ENCODE results near the gene CYB561.
A peak's percentile ranks its signal among the peaks of the same experiment; 100 is the strongest.

The CYB561 gene

DNA sequence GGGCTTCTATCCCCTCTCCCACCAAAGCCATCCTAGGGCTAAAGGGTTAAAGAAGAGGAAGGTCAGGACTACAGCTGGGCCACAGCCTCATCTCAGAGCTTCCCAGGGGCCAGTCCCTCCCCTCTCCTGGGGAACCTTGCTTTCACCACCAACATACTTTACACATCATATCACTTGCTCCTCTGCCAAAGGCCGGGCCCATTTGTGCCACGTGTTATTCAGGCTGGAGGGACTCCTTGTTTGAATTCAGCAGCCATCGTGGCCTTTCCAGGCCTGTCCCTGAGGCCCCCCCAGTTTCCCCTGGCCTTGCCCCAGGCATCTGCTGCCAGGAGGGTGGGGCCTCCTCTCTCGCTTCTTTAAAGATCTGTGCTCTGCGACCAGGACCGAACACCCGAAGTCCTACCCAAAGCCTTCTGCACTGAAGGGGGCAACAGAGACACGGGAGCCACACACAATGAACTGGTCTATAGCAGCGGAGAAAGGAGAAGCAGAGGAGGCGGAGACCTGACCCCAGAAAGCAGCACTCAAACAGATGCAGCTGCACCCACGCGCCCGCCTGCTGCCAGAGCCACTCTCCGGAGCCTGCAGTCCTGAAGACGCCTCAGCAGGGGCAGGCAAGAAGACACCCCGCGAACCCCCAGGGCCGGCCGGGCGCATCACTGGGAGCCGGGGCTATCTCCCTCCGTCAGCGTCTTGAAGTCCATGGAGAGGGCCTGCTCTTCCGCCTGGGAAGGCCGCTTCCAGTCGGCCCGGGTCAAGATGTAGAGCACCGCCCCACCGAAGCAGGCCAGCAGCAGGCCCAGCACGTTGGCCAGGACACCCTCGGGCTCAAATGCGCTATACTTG is 12.1 kb downstream of the CYB561 start:
- Histone ChIP-seq H3K27me3 (ENCODE audit: insufficient read depth, low read length, poor library complexity, severe bottlenecking) (no peaks in the 10 kb centered on the region), H3F3A (ENCODE audit: low read depth) (no peaks in the 10 kb centered on the region), H4K20me1 (ENCODE audit: insufficient read depth, low read length, poor library complexity, severe bottlenecking) (no peaks in the 10 kb centered on the region), H3K9me2 (replicated peaks; ENCODE audit: low read depth, low read length) (no peaks in the 10 kb centered on the region), H3K4me2 (ENCODE audit: low read depth, low read length, poor library complexity, severe bottlenecking) (peak overlapping the region; percentile 58), H3K9ac (ENCODE audit: low read depth, low read length, poor library complexity, severe bottlenecking) (peak overlapping the region; percentile 47), H3K79me2 (ENCODE audit: insufficient read depth, low read length) (no peaks in the 10 kb centered on the region), H3K4me1 (ENCODE audit: insufficient read depth, low read length, poor library complexity, severe bottlenecking) (peaks cover 54% of the 10 kb centered on the region), H2AFZ (ENCODE audit: low read length) (no peak overlapping the region), H3K4me3 (ENCODE audit: low read length, poor library complexity, severe bottlenecking) (no peak overlapping the region), H3K9me3 (ENCODE audit: insufficient read depth, low read depth, low read length) (no peaks in the 10 kb centered on the region), H3K36me3 (ENCODE audit: insufficient read depth, low read length) (no peaks in the 10 kb centered on the region)
- TF ChIP-seq, protein P1, sequence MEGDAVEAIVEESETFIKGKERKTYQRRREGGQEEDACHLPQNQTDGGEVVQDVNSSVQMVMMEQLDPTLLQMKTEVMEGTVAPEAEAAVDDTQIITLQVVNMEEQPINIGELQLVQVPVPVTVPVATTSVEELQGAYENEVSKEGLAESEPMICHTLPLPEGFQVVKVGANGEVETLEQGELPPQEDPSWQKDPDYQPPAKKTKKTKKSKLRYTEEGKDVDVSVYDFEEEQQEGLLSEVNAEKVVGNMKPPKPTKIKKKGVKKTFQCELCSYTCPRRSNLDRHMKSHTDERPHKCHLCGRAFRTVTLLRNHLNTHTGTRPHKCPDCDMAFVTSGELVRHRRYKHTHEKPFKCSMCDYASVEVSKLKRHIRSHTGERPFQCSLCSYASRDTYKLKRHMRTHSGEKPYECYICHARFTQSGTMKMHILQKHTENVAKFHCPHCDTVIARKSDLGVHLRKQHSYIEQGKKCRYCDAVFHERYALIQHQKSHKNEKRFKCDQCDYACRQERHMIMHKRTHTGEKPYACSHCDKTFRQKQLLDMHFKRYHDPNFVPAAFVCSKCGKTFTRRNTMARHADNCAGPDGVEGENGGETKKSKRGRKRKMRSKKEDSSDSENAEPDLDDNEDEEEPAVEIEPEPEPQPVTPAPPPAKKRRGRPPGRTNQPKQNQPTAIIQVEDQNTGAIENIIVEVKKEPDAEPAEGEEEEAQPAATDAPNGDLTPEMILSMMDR (conservative IDR thresholded peaks at IDR 0.05; ENCODE audit: low read length): no peak
- no peak for TF ChIP-seq EZH2phosphoT487 (IDR thresholded peaks at IDR 0.05; ENCODE audit: borderline replicate concordance)

DNA sequence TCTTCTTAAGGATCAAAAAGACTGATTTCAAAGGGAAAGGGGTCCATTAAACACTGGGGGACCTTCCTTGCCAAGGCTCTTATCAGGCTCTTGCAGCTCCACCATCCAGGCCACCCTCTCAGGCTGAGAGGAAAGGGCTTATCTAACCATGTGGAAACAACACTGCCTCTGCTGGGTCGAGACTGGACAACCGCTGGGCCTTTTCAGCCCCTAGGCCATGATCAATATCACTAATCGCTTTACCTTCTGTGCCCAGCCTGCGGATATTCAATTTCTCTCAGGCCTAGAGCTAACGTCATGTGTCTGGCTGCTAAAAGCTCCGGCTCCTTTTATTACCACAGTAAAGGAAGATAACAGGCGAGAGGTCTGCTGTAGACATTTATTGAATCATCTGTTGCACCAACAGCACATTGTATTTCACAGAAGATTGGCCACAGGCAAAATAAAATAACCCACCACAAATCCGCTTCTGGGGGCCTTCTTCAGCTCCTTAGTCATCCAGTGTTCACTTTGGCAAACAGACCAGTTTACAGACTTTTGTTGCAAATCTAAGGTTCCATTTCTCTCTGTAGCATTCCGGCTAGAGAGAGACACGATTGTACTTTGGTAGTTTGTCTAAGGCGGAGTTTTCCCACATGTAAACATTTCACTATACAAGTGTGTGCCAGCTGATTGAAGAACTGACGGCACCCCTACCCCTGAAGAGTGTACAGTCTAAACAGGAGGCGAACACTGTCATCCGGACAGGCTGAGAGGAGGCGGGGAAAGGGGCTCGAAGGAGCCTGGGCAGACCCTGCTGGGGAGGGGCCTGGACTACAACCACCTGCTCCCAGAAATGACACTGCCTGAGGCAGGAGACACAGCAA is 13.9 kb downstream of the CYB561 start:
- H4K20me1 ChIP-seq (ENCODE audit: insufficient read depth, low read length, poor library complexity, severe bottlenecking): no peaks in the 10 kb centered on the region
- H3F3A ChIP-seq (ENCODE audit: low read depth): no peaks in the 10 kb centered on the region
- peaks cover 67% of the 10 kb centered on the region for H3K4me1 ChIP-seq (ENCODE audit: insufficient read depth, low read length, poor library complexity, severe bottlenecking)
- H3K79me2 ChIP-seq (ENCODE audit: insufficient read depth, low read length): no peaks in the 10 kb centered on the region
- H3K36me3 ChIP-seq (ENCODE audit: insufficient read depth, low read length): no peaks in the 10 kb centered on the region
- peak overlapping the region; percentile 7 for H3K4me2 ChIP-seq (ENCODE audit: low read depth, low read length, poor library complexity, severe bottlenecking)
- no peak overlapping the region for H3K9ac ChIP-seq (ENCODE audit: low read depth, low read length, poor library complexity, severe bottlenecking)
- H3K4me3 ChIP-seq (ENCODE audit: low read length, poor library complexity, severe bottlenecking): no peak overlapping the region
- TF ChIP-seq, protein P1 (conservative IDR thresholded peaks at IDR 0.05; ENCODE audit: low read length): no peak
- TF ChIP-seq EZH2phosphoT487 (IDR thresholded peaks at IDR 0.05; ENCODE audit: borderline replicate concordance): no peak
- H3K9me2 ChIP-seq (replicated peaks; ENCODE audit: low read depth, low read length): no peaks in the 10 kb centered on the region
- no peaks in the 10 kb centered on the region for H3K9me3 ChIP-seq (ENCODE audit: insufficient read depth, low read depth, low read length)
- no peak overlapping the region for H2AFZ ChIP-seq (ENCODE audit: low read length)
- H3K27me3 ChIP-seq (ENCODE audit: insufficient read depth, low read length, poor library complexity, severe bottlenecking): no peaks in the 10 kb centered on the region

GRCh38 chr17:63431618-63431938 is 14.5 kb downstream of the CYB561 start:
- H3K27me3 ChIP-seq (ENCODE audit: insufficient read depth, low read length, poor library complexity, severe bottlenecking): no peaks in the 10 kb centered on the region
- TF ChIP-seq EZH2phosphoT487 (IDR thresholded peaks at IDR 0.05; ENCODE audit: borderline replicate concordance): no peak
- no peaks in the 10 kb centered on the region for H3F3A ChIP-seq (ENCODE audit: low read depth)
- no peak overlapping the region for H3K4me3 ChIP-seq (ENCODE audit: low read length, poor library complexity, severe bottlenecking)
- H3K79me2 ChIP-seq (ENCODE audit: insufficient read depth, low read length): no peaks in the 10 kb centered on the region
- no peak overlapping the region for H3K9ac ChIP-seq (ENCODE audit: low read depth, low read length, poor library complexity, severe bottlenecking)
- H2AFZ ChIP-seq (ENCODE audit: low read length): no peak overlapping the region
- H3K9me3 ChIP-seq (ENCODE audit: insufficient read depth, low read depth, low read length): no peaks in the 10 kb centered on the region
- no peaks in the 10 kb centered on the region for H3K9me2 ChIP-seq (replicated peaks; ENCODE audit: low read depth, low read length)
- H3K36me3 ChIP-seq (ENCODE audit: insufficient read depth, low read length): no peaks in the 10 kb centered on the region
- no peaks in the 10 kb centered on the region for H4K20me1 ChIP-seq (ENCODE audit: insufficient read depth, low read length, poor library complexity, severe bottlenecking)
- H3K4me2 ChIP-seq (ENCODE audit: low read depth, low read length, poor library complexity, severe bottlenecking): no peak overlapping the region
- H3K4me1 ChIP-seq (ENCODE audit: insufficient read depth, low read length, poor library complexity, severe bottlenecking): peaks cover 69% of the 10 kb centered on the region

Data from Loucy (cell line).